ENCODE results near the gene SAMD9.
"Not testable (repeated sequence)": the region's sequence is repeated elsewhere in the genome, so short reads cannot be mapped to it uniquely, and the experiment has no call there.

The SAMD9 gene

GRCh38 chr7:93119191-93119905, 1.6 kb upstream of the SAMD9 start:
- DNase-seq: no peak

- DNase-seq: no peak
Observed at GRCh38 chr7:93117327-93117726, 452 bp downstream of the SAMD9 start.

- no peak for DNase-seq
Observed at GRCh38 chr7:93115796-93116195, 2.0 kb downstream of the SAMD9 start.

GRCh38 chr7:93108003-93108402, 9.8 kb downstream of the SAMD9 start:
- DNase-seq: no peak

- no peak for DNase-seq
Observed at GRCh38 chr7:93097388-93097787, 20.4 kb downstream of the SAMD9 start.

- DNase-seq: no peak
Observed at GRCh38 chr7:93092757-93093370, 24.9 kb downstream of the SAMD9 start.

GRCh38 chr7:93073357-93073756, 44.4 kb downstream of the SAMD9 start:
- not testable (repeated sequence) for DNase-seq

- no peak for DNase-seq
Observed at GRCh38 chr7:93062599-93062998, 55.2 kb downstream of the SAMD9 start.

- DNase-seq: no peak
Observed at GRCh38 chr7:93060865-93061264, 56.9 kb downstream of the SAMD9 start.

- DNase-seq: no peak
Observed at GRCh38 chr7:93060025-93060424, 57.8 kb downstream of the SAMD9 start.

GRCh38 chr7:93056621-93057020, 61.2 kb downstream of the SAMD9 start:
- not testable (repeated sequence) for DNase-seq

GRCh38 chr7:93055543-93056107, 62.2 kb downstream of the SAMD9 start:
- no peak for DNase-seq

GRCh38 chr7:93054975-93055374, 62.8 kb downstream of the SAMD9 start:
- no peak for DNase-seq

- no peak for DNase-seq
Observed at GRCh38 chr7:93053949-93054943, 63.5 kb downstream of the SAMD9 start.

- DNase-seq: no peak
Observed at GRCh38 chr7:93053209-93053948, 64.4 kb downstream of the SAMD9 start.

GRCh38 chr7:93051660-93052059, 66.1 kb downstream of the SAMD9 start:
- DNase-seq: no peak
